ENCODE measurements around the gene PRKAR2B.

DNA sequence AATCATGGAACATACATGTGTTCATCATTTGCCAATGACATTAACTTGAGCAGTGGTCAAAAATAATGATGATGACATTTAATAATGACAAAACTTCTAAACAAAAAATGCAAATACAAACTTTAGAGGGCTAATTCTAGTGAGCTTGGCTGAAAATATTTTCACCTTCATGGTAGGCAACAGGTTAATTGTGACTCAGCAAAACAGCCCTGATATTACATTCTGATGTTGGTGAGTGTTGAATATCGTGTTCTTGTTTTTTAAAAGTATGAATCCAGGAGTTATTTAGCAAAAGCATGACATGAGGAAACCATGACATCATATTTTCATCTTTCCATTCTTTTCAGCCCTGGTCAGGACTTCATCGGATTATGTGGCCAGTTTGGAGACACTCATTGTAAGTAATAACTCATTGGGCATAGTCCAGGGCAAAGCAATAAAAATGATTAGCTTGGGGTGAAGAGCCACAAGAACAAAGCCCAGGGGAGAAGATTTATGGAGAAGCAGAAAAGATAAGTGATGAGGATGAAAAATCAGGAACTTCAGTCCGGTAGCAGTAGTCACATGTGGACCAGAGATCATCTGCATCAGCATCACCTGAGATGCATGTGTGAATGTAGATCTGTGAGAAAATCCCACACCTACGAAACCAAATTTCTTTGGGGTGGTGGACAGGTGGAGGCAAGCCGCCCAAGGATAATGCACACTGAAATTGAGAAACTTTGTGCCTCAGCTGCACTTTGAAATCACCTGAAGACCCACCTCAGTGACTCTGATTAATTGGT is 46.8 kb upstream of the PRKAR2B start:
- TF ChIP-seq, protein P1, sequence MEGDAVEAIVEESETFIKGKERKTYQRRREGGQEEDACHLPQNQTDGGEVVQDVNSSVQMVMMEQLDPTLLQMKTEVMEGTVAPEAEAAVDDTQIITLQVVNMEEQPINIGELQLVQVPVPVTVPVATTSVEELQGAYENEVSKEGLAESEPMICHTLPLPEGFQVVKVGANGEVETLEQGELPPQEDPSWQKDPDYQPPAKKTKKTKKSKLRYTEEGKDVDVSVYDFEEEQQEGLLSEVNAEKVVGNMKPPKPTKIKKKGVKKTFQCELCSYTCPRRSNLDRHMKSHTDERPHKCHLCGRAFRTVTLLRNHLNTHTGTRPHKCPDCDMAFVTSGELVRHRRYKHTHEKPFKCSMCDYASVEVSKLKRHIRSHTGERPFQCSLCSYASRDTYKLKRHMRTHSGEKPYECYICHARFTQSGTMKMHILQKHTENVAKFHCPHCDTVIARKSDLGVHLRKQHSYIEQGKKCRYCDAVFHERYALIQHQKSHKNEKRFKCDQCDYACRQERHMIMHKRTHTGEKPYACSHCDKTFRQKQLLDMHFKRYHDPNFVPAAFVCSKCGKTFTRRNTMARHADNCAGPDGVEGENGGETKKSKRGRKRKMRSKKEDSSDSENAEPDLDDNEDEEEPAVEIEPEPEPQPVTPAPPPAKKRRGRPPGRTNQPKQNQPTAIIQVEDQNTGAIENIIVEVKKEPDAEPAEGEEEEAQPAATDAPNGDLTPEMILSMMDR (conservative IDR thresholded peaks at IDR 0.05; ENCODE audit: low read length), result no peak
- no peak for TF ChIP-seq EZH2phosphoT487 (IDR thresholded peaks at IDR 0.05; ENCODE audit: borderline replicate concordance, low read depth, low read length)
